HCT116 (cell line): ENCODE measurements around the gene PRND. TPM values are rescaled to one million over a fixed set of nuclear protein-coding genes. Genes with fewer than 3 reads are reported as not detected.

Source experiments
- ATAC-seq: fragments of 200-7000 bp; cut with Tn5 transposase; 2 replicates; pipeline ENCODE4 v1.9.1; 2020; ENCODE audit warnings: mild to moderate bottlenecking, moderate library complexity
- BruUV-seq: library from RNA; stranded (reverse); fragments of 400-500 nt; replicated peaks from 2 replicates; lab custom pipeline; 2021; lab: Mats Ljungman, UMichigan
- CTCF ChIA-PET: fragments of 300-600 bp; sonication (Branson Sonifier 250); formaldehyde crosslinking; loops from one replicate; lab custom pipeline; 2021; ENCODE audit warnings: antibody characterized with exemption; lab: Charles Lee
- POLR2A ChIA-PET: fragments of 300-600, 350-600 bp; sonication (Branson Sonifier 250); formaldehyde crosslinking; loops from one replicate; lab custom pipeline; 2021; ENCODE audit warnings: antibody characterized with exemption; lab: Charles Lee
- RAD21 ChIA-PET, 2 experiments: fragments of 300-600 bp; sonication (Branson Sonifier 250); formaldehyde crosslinking; loops; one replicate each; lab custom pipeline; 2023; ENCODE audit warnings: low total read pairs in 2 of 2; ENCODE audit not compliant: uncharacterized antibody in 2 of 2, unreplicated experiment in 2 of 2, low non-redundant PET in 1 of 2; lab: Charles Lee
- DNase-seq: peaks from one replicate; pipeline ENCODE4 v3.0.0-alpha.2; 2010; ENCODE audit warnings: low read depth, low spot score
- H2AFZ ChIP-seq: fragments of 200-600 bp; shearing (Covaris generic), sonication (generic); 2 replicates; pipeline ENCODE4 v1.6.1; 2017; ENCODE audit warnings: low read depth, mixed run types, mixed read lengths, antibody characterized with exemption, low read length; ENCODE audit not compliant: poor library complexity, severe bottlenecking
- H3K27ac ChIP-seq: 2 replicates; pipeline ENCODE4 v1.5.1; 2012; ENCODE audit warnings: low read depth, low read length
- H3K27me3 ChIP-seq: fragments of 200-600 bp; sonication (generic); 2 replicates; pipeline ENCODE4 v1.6.1; 2016; ENCODE audit warnings: mixed run types, low read length, mixed read lengths; ENCODE audit not compliant: insufficient read depth
- H3K36me3 ChIP-seq, 2 experiments: fragments of 200-500 bp in 1 of 2; fragments of 200-600 bp in 1 of 2; sonication (Bioruptor generic) in 1 of 2; sonication (generic) in 1 of 2; 2 replicates each; pipeline versions ENCODE4 v1.5.1 to v1.6.1; 2014 to 2016; ENCODE audit warnings: low read length in 2 of 2, inconsistent platforms in 1 of 2, mixed read lengths in 1 of 2, mixed run types in 1 of 2; ENCODE audit not compliant: insufficient read depth in 2 of 2, control insufficient read depth in 1 of 2
- H3K4me1 ChIP-seq, 2 experiments: fragments of 200-600 bp in 1 of 2; sonication (generic) in 1 of 2; 2 replicates each; pipeline versions ENCODE4 v1.5.1 to v1.6.1; 2012 to 2017; ENCODE audit warnings: low read length in 2 of 2, inconsistent platforms in 1 of 2, mild to moderate bottlenecking in 1 of 2, mixed read lengths in 1 of 2, mixed run types in 1 of 2, moderate library complexity in 1 of 2; ENCODE audit not compliant: insufficient read depth in 2 of 2, control insufficient read depth in 1 of 2
- H3K4me2 ChIP-seq: fragments of 200-600 bp; sonication (generic); 2 replicates; pipeline ENCODE4 v1.6.1; 2017; ENCODE audit warnings: mixed run types, low read length, mixed read lengths
- H3K4me3 ChIP-seq, 2 experiments: fragments of 200-600 bp in 1 of 2; sonication (generic) in 1 of 2; replicated peaks in 1 of 2; 2 replicates each; pipeline ENCODE4 v1.5.1; 2011 to 2016; ENCODE audit warnings: low read length in 2 of 2, control low read depth in 1 of 2, low read depth in 1 of 2, mild to moderate bottlenecking in 1 of 2, mixed read lengths in 1 of 2, mixed run types in 1 of 2
- H3K79me2 ChIP-seq: fragments of 200-600 bp; sonication (generic); 2 replicates; pipeline ENCODE4 v1.6.1; 2017; ENCODE audit warnings: mild to moderate bottlenecking, mixed run types, low read length, moderate library complexity, mixed read lengths; ENCODE audit not compliant: insufficient read depth
- H3K9ac ChIP-seq: fragments of 200-600 bp; sonication (generic); 2 replicates; pipeline ENCODE4 v1.6.1; 2016; ENCODE audit warnings: low read length, mixed read lengths
- H3K9me2 ChIP-seq: fragments of 200-600 bp; sonication (generic), shearing (Covaris generic); 2 replicates; pipeline ENCODE4 v1.6.1; 2017; ENCODE audit warnings: mixed run types, mild to moderate bottlenecking, moderate library complexity; ENCODE audit not compliant: insufficient read depth
- H3K9me3 ChIP-seq, 2 experiments: fragments of 200-500 bp in 1 of 2; fragments of 200-600 bp in 1 of 2; sonication (Bioruptor generic) in 1 of 2; sonication (generic) in 1 of 2; 2 replicates each; pipeline ENCODE4 v1.6.1; 2014 to 2017; ENCODE audit warnings: low read length in 2 of 2, mixed read lengths in 2 of 2, inconsistent platforms in 1 of 2, low read depth in 1 of 2, mild to moderate bottlenecking in 1 of 2, mixed run types in 1 of 2, moderate library complexity in 1 of 2; ENCODE audit not compliant: control insufficient read depth in 1 of 2, insufficient read depth in 1 of 2
- H4K20me1 ChIP-seq: fragments of 200-600 bp; sonication (generic), shearing (Covaris generic); 2 replicates; pipeline ENCODE4 v1.6.1; 2017; ENCODE audit warnings: mixed run types, mild to moderate bottlenecking, moderate library complexity; ENCODE audit not compliant: insufficient read depth
- EZH2 ChIP-seq: fragments of 200-600 bp; sonication (generic); IDR thresholded peaks from 2 replicates; pipeline ENCODE4 v1.6.1; 2017; ENCODE audit warnings: antibody characterized with exemption, mixed run types
- EZH2phosphoT487 ChIP-seq: fragments of 200-600 bp; IDR thresholded peaks from 2 replicates; pipeline ENCODE4 v1.6.1; 2018; ENCODE audit warnings: antibody characterized with exemption, borderline replicate concordance
- FOSL1 ChIP-seq: IDR thresholded peaks from 2 replicates; pipeline ENCODE4 v1.6.1; 2012; ENCODE audit warnings: low read depth
- JUND ChIP-seq: IDR thresholded peaks from 2 replicates; pipeline ENCODE4 v1.6.1; 2012
- POLR2AphosphoS5 ChIP-seq: IDR thresholded peaks from 2 replicates; pipeline ENCODE4 v1.6.1; 2011; ENCODE audit warnings: mild to moderate bottlenecking, low read depth, low read length, moderate library complexity
- SIN3A ChIP-seq: IDR thresholded peaks from 2 replicates; pipeline ENCODE4 v1.6.1; 2012; ENCODE audit warnings: low read depth
- SP1 ChIP-seq: IDR thresholded peaks from 2 replicates; pipeline ENCODE4 v1.6.1; 2012; ENCODE audit warnings: low read depth
- TCF7L2 ChIP-seq: IDR thresholded peaks from 2 replicates; pipeline ENCODE4 v1.7.0; 2011; ENCODE audit warnings: borderline replicate concordance, inconsistent platforms; ENCODE audit not compliant: insufficient read depth, insufficient read length; ENCODE audit errors: extremely low read depth
- ZFX ChIP-seq: fragments of 450-650 bp; IDR thresholded peaks from 2 replicates; pipeline ENCODE4 v1.6.1; 2017
- intact Hi-C: fragments of 100-400 bp; cut with micrococcal nuclease; formaldehyde crosslinking; loops from 2 replicates; pipeline ENCODE4 v1.10.0; 2022
- total RNA-seq: library from RNA; stranded (reverse); gene quantifications from one replicate; pipeline ENCODE4 v1.2.1, GENCODE V29; 2021; ENCODE audit not compliant: unreplicated experiment
- TF ChIP-seq, protein P1 (sequence below): IDR thresholded peaks from 2 replicates; pipeline ENCODE4 v1.6.1; 2011; ENCODE audit warnings: mild to moderate bottlenecking, low read length, moderate library complexity; ENCODE audit not compliant: insufficient replicate concordance; ENCODE audit errors: extremely low read depth
- TF ChIP-seq, protein P2 (sequence below), 3 experiments: fragments of 200-600 bp in 1 of 3; sonication (generic) in 1 of 3; IDR thresholded peaks in 2 of 3; conservative IDR thresholded peaks in 1 of 3; 2 replicates each; pipeline ENCODE4 v1.5.1; 2012 to 2017; ENCODE audit warnings: low read depth in 2 of 3, low read length in 2 of 3, antibody characterized with exemption in 1 of 3, borderline replicate concordance in 1 of 3, control low read depth in 1 of 3, mild to moderate bottlenecking in 1 of 3, mixed read lengths in 1 of 3, mixed run types in 1 of 3, moderate library complexity in 1 of 3; ENCODE audit not compliant: insufficient read depth in 1 of 3

The PRND gene
- total RNA-seq, 1 experiment from 2014 or later: not detected

DNA sequence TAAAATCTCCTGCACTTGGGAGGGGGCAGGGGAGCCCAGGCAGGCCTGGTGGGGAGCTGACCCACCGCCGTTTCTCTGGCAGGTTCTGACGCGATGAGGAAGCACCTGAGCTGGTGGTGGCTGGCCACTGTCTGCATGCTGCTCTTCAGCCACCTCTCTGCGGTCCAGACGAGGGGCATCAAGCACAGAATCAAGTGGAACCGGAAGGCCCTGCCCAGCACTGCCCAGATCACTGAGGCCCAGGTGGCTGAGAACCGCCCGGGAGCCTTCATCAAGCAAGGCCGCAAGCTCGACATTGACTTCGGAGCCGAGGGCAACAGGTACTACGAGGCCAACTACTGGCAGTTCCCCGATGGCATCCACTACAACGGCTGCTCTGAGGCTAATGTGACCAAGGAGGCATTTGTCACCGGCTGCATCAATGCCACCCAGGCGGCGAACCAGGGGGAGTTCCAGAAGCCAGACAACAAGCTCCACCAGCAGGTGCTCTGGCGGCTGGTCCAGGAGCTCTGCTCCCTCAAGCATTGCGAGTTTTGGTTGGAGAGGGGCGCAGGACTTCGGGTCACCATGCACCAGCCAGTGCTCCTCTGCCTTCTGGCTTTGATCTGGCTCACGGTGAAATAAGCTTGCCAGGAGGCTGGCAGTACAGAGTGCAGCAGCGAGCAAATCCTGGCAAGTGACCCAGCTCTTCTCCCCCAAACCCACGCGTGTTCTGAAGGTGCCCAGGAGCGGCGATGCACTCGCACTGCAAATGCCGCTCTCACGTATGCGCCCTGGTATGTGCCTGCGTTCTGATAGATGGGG, 3.0 kb downstream of the PRND start:
- Histone ChIP-seq H3K36me3 (no peaks in the 10 kb centered on the region), H3K27ac (no peak overlapping the region), H4K20me1 (no peaks in the 10 kb centered on the region), H3K9me3 (no peaks in the 10 kb centered on the region), H3K4me2 (no peak overlapping the region), H3K4me3 (no peak overlapping the region), H3K79me2 (no peaks in the 10 kb centered on the region), H3K4me1 (peaks cover 3 to 7% of the 10 kb centered on the region in 2 experiments; a peak in 2 of 4 replicates), H3K27me3 (no peaks in the 10 kb centered on the region), H3K9ac (no peak overlapping the region), H3K9me2 (no peaks in the 10 kb centered on the region), H2AFZ (no peak overlapping the region)
- BruUV-seq: no TSS peak
- no peak for DNase-seq
- intact Hi-C loops: no loop called here
- TF ChIP-seq EZH2: no peak
- TF ChIP-seq, protein P1, sequence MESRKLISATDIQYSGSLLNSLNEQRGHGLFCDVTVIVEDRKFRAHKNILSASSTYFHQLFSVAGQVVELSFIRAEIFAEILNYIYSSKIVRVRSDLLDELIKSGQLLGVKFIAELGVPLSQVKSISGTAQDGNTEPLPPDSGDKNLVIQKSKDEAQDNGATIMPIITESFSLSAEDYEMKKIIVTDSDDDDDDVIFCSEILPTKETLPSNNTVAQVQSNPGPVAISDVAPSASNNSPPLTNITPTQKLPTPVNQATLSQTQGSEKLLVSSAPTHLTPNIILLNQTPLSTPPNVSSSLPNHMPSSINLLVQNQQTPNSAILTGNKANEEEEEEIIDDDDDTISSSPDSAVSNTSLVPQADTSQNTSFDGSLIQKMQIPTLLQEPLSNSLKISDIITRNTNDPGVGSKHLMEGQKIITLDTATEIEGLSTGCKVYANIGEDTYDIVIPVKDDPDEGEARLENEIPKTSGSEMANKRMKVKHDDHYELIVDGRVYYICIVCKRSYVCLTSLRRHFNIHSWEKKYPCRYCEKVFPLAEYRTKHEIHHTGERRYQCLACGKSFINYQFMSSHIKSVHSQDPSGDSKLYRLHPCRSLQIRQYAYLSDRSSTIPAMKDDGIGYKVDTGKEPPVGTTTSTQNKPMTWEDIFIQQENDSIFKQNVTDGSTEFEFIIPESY: no peak
- no peak for TF ChIP-seq EZH2phosphoT487
- no peak for TF ChIP-seq SP1
- TF ChIP-seq JUND: no peak
- TF ChIP-seq FOSL1: no peak
- no peak for TF ChIP-seq TCF7L2
- TF ChIP-seq, protein P2, sequence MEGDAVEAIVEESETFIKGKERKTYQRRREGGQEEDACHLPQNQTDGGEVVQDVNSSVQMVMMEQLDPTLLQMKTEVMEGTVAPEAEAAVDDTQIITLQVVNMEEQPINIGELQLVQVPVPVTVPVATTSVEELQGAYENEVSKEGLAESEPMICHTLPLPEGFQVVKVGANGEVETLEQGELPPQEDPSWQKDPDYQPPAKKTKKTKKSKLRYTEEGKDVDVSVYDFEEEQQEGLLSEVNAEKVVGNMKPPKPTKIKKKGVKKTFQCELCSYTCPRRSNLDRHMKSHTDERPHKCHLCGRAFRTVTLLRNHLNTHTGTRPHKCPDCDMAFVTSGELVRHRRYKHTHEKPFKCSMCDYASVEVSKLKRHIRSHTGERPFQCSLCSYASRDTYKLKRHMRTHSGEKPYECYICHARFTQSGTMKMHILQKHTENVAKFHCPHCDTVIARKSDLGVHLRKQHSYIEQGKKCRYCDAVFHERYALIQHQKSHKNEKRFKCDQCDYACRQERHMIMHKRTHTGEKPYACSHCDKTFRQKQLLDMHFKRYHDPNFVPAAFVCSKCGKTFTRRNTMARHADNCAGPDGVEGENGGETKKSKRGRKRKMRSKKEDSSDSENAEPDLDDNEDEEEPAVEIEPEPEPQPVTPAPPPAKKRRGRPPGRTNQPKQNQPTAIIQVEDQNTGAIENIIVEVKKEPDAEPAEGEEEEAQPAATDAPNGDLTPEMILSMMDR (IDR thresholded peaks at IDR 0.05 in 2 of 3, conservative IDR thresholded peaks at IDR 0.05 in 1 of 3; ENCODE audit: borderline replicate concordance in 1 of 3, insufficient read depth in 1 of 3, low read depth in 2 of 3, low read length in 2 of 3): no peak
- TF ChIP-seq POLR2AphosphoS5: no peak
- no peak for TF ChIP-seq ZFX
- no peak for TF ChIP-seq SIN3A
- ChIA-PET CTCF (interaction anchor here (0.8 to 1.9 kb wide), 4 partner anchors 9 to 119 kb away, joined by 3 to 7 read pairs (median 4); no protein-coding TSS in a partner anchor), POLR2A (no interaction called here), RAD21 (no interaction called here)
- no peak for ATAC-seq
